GM18909 (cell line): Measurements from ENCODE around the gene HAT1.
"Not testable (repeated sequence)": the region's sequence is repeated elsewhere in the genome, so short reads cannot be mapped to it uniquely, and the experiment has no call there.

Experiments used
- ATAC-seq: cut with Tn5 transposase; IDR thresholded peaks from one replicate; pipeline ENCODE4 v1.9.1; 2021; ENCODE audit warnings: mild to moderate bottlenecking; ENCODE audit not compliant: unreplicated experiment, poor library complexity

HAT1 gene

DNA sequence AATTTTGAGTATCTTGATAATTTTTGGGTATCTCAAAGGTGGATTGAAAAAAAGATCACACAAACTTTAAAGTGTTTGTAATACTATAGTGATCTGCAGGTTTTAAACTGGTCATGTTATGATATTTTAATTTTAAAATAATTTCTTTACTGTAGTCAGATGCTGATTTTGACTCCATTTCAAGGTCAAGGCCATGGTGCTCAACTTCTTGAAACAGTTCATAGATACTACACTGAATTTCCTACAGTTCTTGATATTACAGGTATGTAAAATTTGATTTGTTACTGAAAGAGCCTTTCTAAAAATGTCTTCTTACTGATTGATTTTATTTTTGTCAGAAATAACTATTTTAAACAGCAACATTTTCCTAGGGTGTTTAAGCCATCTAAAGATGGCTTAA is 44.4 kb downstream of the HAT1 start:
- ATAC-seq, result no peak

DNA sequence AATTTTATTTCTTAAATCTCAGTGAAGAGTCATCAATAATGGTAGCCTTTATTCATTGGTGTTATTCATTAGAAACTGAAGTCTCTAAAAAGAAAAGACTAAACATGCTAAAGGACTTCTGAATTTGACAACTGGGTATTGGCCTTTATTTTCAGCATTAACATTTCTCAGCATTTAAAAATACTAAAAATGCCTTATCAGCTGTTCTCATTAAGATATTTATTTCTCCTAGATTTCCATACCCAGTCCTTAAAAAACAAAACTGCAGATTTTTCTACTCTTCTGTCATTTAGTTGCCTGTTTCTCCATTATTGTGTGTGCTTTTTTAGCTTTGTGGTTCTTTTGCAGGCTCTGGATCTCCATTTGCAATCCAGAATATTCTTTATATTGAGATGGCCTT is 46.2 kb downstream of the HAT1 start:
- no peak for ATAC-seq

DNA sequence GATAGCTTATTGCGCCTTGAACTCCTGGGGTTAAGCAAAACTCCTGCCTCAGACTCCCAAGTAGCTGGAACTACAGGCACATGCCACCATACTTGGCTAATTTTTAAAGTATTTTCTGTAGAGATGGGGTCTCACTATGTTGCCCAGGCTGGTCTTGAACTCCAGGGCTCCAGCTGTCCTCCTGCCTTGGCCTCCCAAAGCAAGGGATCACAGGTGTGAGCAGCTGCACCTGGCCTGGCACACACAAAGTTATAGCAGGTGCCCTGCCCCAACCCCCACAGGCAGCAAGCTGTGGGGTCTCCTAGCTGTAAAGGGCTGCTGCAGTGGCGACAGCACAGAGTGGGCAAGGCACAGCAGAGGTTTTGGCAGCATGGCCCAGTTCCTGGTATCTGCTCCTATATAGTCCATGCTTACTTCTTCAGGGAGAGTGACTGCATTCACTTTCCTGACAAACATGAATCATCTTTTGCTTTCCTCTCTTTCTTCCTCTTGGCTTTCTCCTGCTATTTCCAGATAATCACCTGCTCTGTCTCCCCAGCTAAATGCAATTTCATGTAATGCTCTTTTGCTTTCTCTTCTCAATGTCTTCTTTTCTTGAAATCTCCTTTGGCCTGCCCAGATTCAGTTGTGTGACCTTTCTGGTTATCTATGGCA is 50.2 kb downstream of the HAT1 start:
- ATAC-seq, result no peak

DNA sequence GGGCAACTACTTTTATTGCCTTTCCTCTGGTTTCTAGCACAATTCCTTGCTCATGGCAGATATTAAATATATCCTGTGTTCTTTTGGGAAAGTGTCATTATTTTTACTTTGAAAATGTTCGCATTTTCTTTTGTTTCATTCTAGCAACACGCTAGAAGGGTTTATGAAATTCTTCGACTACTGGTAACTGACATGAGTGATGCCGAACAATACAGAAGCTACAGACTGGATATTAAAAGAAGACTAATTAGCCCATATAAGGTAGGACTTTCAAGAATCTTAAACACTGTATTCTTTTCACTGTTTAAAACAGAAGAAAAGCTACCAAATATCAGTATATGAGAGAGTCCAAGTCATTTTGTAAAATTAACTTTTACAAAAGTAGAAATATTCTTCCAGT is 56.8 kb downstream of the HAT1 start:
- ATAC-seq, result no peak

DNA sequence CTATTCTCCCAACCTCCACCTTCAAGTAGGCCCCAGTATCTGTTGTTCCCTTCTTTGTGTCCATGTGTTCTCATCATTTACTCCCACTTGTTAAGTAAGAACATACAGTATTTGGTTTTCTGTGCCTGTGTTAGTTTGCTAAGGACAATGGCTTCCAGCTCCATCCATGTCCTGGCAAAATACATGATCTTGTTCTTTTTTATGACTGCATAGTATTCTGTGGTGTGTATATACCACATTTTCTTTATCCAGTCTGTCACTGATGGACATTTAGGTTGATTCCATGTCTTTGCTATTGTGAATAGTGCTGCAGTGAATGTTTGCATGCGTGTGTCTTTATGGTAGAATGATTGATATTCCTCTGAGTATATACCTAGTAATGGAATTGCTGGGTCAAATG is 61.7 kb downstream of the HAT1 start:
- ATAC-seq, result not testable (repeated sequence)

DNA sequence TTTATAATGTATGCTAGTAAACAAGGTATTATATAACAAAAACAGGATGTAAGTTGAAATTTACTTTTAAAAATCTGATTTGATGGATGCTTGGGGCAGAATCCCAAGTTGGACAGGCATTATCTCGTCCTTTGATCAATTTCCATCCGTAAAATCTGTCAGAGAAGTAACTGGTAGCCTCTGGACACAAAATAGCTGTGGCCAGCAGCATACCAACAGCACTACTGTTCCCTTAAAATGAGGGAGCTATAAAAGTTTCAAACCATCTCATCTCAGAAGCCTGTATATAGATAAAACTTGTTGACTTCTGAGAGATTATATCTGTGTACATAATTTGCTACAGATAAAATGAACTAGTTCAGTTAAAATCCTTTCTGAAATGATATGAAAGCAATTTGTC is 62.8 kb downstream of the HAT1 start:
- ATAC-seq, result no peak

DNA sequence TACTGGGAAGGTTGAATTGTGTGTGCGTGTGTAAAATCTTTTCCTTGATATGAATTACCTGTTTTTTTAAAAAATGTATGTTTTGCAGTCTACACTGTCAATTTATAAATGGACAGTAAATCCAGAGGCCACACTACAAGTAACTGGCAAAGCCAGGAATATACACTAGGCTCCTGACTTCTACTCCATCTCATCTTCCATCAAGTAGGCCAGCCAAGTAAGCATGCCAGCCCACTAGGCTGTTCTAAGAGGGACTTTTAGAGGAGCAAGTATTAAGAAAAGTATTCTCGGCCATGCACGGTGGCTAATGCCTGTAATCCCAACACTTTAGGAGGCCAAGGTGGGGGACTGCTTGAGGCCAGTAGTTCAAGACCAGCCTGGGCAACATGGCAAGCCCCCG is 64.5 kb downstream of the HAT1 start:
- no peak for ATAC-seq

DNA sequence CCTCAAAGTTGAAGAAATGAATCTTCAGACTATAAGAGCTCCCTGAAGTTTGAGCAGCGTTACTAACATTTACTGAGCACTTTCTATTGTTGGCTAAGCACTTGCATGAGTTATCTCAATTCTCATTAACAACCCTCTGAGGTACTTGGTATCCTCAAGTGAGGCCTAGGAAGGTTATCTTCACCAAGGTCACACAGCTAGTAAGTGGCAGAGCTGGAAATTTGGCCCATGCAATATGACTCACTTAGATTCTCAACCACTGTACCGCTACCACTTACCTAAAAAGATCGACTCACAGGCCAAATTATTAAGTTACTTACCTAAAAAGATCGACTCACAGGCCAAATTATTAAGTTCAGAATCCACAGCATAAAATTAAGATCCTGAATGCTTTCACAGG is 68.8 kb downstream of the HAT1 start:
- no peak for ATAC-seq

DNA sequence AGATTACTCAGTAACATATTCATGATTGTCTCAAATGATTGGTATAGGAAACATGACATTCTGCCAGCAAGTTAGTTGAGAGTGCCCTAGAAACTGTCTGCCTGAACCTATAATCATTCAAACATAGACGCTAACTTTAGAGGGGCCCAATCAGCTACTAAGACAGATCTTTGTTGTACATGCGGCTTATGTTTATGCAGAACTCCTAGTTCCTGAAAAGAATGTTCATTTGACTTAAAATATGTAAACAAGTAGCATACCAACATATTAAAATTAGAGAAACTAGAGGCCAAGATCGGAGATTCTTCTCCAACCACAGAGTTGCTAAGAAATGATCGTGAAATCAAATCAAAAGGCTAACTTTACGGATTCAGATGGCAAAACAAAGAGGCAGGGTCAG is 73.3 kb downstream of the HAT1 start:
- no peak for ATAC-seq

DNA sequence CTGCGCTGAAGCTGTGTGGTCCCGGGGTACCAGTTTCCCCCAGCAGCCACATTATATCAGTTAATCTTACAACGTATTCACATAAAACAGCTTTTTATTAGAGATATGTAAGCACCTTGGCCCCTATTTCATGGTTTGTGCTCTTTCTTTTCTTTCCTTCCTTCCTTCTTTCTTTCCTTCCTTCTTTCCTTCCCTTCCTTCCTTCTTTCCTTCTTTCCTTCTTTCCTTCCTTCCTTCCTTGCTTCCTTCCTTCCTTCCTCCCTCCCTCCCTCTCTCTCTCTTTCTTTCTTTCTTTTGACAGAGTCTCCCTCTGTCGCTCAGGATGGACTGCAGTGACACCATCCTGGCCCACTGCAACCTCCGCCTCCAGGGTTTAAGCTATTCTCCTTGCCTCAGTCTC is 73.8 kb downstream of the HAT1 start:
- ATAC-seq, result no peak

DNA sequence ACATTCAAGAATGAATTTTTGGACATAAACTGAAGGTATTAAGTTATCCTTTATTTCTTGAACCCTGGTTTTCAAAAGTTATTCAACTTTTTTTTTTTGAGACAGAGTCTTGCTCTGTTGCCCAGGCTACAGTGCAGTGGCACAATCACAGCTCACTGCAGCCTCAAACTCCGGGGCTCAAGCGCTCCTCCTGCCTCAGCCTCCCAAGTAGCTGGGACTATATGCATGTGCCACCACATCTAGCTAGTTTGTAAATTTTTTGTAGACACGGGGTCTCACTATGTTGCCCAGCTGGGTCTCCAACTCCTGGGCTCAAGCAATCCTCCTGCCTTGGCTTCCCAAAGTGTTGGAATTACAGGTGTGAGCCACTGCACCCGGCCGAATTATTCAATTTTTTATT is 74.8 kb downstream of the HAT1 start:
- ATAC-seq, result not testable (repeated sequence)

DNA sequence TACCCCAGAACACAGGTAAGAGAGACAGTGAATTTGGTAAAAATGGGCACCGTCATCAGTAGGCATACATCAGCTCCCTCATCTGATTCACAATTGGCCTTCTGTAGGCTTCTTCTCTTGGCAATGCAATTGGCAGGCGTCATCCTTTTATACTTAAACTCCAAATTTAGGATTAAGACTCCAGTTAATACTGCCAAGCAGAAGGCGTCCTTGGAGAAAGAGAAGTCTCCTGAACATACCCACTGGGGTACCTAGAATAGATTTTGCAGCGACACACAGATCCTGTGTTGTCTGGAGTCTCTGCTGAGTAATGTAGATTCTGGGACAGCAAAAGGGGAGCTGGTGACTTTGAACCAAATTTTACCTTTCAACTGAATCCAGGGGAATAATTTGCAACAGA is 76.9 kb downstream of the HAT1 start:
- ATAC-seq, result peak; percentile 1

DNA sequence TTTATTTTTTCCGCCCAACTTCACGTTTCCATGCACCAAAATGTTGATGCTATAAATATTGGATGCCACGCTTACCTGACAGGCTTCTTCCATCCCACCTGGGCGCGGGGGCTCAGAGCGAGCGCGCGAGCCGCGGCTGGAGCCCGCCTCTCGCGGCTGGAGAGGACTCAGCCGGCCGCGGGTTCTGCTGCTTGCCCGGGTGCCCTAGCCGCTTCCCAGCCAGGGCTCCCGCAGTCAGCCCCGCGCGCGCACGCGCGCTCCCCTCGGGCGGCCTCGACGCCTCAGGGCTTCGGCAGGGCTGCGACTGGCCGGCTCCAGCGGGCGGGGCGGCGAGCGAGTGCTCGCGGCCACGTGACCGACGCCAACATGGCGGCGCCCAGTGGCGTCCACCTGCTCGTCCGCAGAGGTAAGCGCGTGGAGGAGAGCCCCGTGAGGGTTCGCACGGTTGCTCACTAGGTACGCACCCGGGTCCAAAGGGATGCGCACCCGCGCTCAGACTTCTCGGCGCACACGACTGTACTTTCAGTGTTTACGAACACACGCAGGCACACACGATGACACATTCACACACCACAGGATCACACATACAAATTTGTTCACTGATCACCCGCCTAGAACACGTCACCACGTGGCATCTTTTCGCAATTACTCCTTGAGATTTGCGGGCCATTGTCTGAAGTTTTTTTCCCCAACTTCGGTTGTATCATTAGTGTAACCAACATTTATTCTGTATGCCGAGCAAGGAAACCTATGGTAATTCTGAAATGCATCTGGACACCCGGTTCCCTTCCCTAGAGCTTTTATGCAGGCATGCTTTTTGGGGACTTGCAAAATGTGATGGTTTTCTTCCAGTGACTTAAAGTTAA is 77.6 kb downstream of the HAT1 start, which contains the start of gene METAP1D:
Gene METAP1D, plus strand, starts transcription at position 350 of the 866 bp plus-strand sequence. Its CDS starts 17 bp downstream, at position 367.
- ATAC-seq, result peak; percentile 95

DNA sequence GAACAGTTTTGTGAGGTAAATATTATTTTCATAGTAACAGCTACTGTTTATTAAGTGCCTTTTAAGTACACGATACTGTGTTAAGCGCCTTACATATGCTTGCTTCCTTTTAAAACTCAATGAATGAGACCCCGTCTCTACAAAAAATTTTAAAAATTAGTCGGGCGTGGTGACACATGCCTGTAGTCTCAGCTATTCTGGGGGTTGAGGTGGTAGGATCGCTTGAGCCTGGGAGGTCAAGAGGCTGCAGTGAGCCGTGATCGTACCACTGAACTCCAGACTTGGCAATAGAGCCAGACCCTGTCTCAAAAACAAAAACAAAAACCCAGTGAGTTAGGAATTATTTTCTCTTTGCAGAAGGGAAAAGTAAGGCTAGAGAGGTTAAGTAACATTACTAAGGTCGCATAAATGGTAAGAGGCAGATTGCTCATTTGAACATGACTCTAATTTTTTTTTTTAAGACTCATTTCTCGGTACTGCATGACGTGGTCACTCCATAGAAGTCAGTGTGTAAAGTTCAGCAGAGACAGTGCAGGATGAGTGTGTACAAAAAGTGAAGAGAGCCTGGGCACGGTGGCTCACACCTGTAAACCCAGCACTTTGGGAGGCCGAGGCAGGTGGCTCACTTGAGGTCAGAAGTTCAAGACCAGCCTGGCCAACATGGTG is 78.6 kb downstream of the HAT1 start:
- ATAC-seq, result no peak

DNA sequence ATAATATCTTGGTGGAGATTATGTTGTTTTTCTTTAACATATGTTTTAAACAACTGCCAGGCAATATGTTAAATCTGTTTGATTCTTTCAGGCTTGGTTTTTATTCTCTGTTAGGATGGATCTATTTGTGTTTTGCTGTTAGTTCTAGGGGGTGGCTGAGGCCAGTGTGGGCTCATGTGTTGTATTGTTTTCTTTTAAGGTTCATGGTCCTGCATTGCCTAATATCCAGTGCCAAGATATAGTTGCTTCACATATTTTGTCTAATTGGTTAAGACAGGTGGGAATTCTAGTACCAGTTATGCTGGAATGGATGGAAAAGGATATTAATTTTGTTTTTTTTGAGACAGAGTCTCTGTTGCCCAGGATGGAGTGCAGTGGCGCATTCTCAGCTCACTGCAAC is 85.1 kb downstream of the HAT1 start:
- no peak for ATAC-seq

DNA sequence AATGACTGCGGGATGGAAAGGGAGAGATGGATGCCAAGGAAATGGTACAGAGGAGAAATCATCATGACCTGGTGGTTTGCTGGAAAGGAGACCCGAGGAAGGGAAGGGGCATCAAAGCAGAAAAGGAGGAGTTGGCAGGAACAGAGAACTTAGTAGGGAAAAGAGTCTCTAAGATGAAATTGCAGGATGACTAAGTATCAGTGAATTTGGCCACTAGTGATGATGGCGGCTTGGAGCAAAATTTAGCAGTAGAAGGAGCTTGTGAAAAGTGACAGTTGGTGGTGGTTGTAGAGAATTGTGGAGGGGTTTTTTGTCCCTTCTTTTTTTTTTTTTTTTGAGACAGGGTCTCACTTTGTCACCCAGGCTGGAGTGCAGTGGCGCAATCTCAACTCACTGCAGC is 87.6 kb downstream of the HAT1 start:
- no peak for ATAC-seq

DNA sequence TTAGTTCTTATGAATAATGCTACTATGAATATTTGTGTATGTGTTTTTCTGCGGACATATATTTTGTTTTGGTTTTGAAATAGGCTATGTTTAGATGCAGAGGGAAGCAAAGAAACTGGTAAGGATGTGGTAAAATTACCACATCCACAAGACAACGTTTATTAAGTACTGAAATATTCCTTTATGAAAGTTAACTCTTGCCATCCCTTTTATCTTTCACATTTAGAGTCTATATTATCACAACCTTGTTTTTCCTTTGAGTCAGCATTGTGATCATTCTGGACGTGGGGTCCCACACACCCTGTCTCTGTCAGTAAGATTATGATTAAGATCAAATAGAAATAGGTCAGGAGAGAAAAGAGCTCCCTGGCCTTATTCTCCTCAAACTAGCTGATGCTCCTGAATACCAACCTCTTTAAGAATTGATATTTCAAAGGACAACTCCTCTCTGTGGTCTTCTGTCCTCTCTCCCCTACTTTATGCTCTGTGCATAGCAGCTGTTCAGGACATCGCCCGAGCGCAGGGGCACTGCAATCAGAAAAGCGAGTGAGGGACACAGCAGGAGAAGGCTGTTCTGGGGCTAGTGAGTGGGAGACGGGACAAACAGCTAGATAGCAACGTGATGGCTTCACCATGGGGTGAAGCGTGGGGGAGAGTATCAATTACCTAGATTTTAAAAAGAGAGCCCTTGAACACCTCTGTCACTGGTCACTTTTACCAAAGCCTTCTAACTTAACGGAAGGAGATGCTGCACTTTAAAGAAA is 89.7 kb downstream of the HAT1 start:
- peak; percentile 42 for ATAC-seq

DNA sequence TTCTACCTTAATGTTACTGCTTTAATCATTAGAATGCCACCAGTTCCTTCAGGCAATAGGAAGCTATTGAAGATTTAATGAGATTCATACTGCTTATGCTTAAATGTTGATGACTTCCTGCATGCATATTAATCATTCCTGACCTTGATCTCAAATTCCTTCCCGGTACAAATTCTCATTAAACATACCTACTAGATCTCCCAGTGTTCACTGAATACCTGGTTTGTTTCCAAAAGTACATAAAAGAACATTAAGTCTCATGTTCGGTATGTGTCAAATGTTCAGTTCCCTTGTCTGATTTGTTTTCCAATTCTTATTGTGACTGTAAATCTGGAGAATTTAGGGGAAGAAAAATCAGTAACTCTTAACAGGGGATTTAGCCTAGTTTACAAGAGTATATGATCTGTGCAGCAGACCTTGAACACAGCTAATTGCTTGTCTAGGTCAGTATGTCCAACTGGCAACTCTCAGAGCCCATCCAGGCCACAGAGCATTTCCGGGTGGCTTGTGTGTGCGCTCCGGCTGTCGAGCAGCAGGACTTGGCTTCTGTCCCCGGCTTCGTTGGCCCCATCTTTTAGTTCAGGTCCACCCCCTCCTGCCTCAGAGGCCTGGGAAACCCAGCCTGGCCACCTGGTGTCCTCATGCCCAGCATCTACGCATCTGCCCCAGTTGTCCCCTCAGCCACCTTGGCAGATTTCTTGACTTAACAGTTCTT is 90.6 kb downstream of the HAT1 start:
- no peak for ATAC-seq

DNA sequence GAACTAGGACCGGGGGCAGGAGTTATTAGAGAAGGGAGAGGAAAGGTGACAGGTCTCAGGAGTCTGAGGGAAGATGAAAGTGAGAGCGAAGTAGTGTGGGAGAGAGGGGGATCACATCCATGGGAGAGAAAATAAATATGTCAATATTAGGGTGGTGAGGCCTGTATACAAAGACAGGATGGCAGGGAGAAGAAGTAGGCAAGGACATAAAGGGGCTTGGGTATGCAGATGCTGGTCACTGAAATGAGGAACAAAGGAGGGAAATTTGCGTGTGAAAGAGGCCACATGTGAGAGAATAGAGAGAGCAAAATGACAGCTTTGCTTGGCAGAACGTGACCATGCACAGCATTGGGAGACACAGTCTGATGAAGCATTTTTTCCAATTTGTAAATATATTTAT is 91.1 kb downstream of the HAT1 start:
- peak; percentile 77 for ATAC-seq
